H7 (cell line): ENCODE results near the gene ZNG1A. TPM values are rescaled to one million over a fixed set of nuclear protein-coding genes. Genes with fewer than 3 reads are reported as not detected.
"Not testable (repeated sequence)": the region's sequence is repeated elsewhere in the genome, so short reads cannot be mapped to it uniquely, and the experiment has no call there.

Source experiments
- DNase-seq: peaks from one replicate; pipeline ENCODE4 v3.0.0; 2012
- H3K27me3 ChIP-seq: 2 replicates; pipeline ENCODE4 v1.6.0; 2011; ENCODE audit warnings: mild to moderate bottlenecking, low read length; ENCODE audit not compliant: control insufficient read depth, insufficient read depth
- H3K36me3 ChIP-seq: replicated peaks from 2 replicates; pipeline ENCODE4 v1.5.1; 2011; ENCODE audit warnings: low read length; ENCODE audit not compliant: control insufficient read depth, insufficient read depth
- H3K4me3 ChIP-seq: 2 replicates; pipeline ENCODE4 v1.5.1; 2011; ENCODE audit warnings: low read depth, mild to moderate bottlenecking, control low read depth, low read length, moderate library complexity; ENCODE audit not compliant: insufficient read depth
- total RNA-seq: library from RNA; depleted of rRNA; stranded (reverse); fragments of >200 nt; shearing (Covaris generic); gene quantifications from 2 replicates; pipeline ENCODE4 v1.2.3, GENCODE V29; 2014

ZNG1A gene
- total RNA-seq, 1 experiment from 2014 or later, result 9.4 TPM

DNA sequence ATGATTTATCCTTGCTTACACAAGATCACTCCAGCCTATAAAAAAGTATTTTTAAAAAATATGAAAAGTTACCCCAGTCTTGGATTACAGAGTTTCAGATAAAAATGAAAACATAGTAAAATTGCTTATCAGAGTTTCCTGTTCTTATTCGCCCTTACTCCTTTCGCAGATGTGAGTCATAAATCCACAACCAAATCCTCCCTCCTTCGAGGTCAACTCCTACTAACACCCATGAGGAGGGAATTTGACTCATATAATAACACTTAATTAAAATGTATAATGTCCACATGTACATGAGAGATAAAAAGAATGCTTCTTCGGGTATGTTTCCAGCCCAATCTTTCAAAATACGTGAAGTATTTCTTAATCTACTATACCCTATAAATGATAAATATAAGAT lies 84.5 kb downstream of the ZNG1A start:
- H3K36me3 ChIP-seq, H3K4me3 ChIP-seq, DNase-seq, H3K27me3 ChIP-seq: not testable (repeated sequence)

GRCh38 chr9:93909-94308 lies 84.9 kb downstream of the ZNG1A start:
- H3K4me3 ChIP-seq, H3K27me3 ChIP-seq, H3K36me3 ChIP-seq, DNase-seq: not testable (repeated sequence)

DNA sequence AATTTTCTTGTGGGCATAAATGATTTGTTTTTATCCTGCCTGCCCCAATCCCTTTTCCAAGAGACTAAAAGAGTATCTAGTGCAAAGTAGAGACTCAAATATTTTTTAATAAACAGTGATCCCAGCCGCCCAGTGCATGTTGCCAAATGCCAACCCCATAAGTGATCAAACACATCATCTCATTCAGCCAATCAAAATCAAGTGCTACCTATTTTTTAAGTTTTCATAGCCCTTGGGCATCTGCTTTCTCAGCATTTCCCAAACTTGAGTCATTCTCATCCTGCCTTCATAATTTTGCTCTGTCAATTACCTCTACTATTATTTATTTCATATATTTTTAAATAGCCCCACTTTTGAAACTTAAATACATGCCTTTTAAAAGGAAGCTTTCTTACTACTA lies 88.0 kb downstream of the ZNG1A start:
- DNase-seq, H3K36me3 ChIP-seq, H3K4me3 ChIP-seq, H3K27me3 ChIP-seq: not testable (repeated sequence)

DNA sequence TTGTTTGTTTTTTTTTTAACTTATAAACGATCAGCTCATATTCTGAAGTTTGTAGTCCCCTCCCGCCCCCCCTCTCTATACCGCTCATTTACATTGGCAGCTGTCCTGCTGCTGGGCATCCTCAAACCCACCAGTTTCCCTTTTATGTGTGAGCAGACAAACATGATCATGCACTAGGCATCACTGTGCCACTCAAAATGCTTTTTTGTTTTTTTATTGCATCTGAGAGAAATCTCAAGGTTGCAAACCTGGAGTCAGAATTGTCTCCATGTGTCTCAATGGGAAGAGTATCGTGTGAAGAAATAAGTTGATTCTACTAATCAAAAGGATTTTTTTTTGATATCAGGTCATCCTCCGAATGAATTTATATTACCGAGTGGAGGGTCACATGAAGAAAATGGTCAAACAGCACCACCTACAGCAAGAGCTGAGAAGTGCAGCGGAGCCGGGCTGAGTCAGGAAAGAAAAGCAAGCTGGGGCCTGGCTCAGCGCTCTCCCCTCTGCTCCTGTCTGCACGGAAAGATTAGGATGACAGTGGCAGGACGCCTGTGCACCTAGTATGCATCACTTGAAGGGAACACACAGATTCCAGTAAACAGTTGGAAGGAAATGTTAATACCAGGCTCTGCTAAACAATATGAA lies 90.3 kb downstream of the ZNG1A start:
- H3K4me3 ChIP-seq, H3K27me3 ChIP-seq, DNase-seq, H3K36me3 ChIP-seq: not testable (repeated sequence)

- not testable (repeated sequence) for H3K36me3 ChIP-seq, H3K27me3 ChIP-seq, H3K4me3 ChIP-seq, DNase-seq
These were observed 91.0 kb downstream of the ZNG1A start for GRCh38 chr9:87860-88259.

- H3K27me3 ChIP-seq, H3K4me3 ChIP-seq, DNase-seq, H3K36me3 ChIP-seq: not testable (repeated sequence)
These were observed 91.8 kb downstream of the ZNG1A start for GRCh38 chr9:87105-87504.

DNA sequence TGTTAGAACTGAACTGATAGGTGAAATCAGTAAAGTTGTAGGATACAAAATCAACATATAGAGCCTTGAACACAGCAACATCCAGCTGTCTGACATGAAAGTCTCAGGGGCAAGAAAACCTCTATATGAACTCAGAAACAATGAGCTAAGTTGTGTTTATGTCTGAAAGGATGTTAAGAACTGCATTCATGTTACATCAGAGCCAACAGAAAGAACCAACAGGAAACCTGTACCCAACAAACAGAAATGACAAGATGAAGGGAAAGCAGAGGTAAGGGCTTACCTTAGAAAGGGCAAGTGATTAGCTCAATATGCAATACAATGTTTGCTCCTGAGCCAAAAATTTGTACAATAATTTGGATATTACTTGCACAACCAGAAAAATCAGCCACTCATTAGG lies 92.2 kb downstream of the ZNG1A start:
- H3K36me3 ChIP-seq, DNase-seq, H3K4me3 ChIP-seq, H3K27me3 ChIP-seq: not testable (repeated sequence)

- H3K4me3 ChIP-seq, DNase-seq, H3K36me3 ChIP-seq, H3K27me3 ChIP-seq: not testable (repeated sequence)
These were observed 95.7 kb downstream of the ZNG1A start for GRCh38 chr9:82932-83689.

GRCh38 chr9:78333-78732 lies 100.5 kb downstream of the ZNG1A start:
- DNase-seq, H3K4me3 ChIP-seq, H3K36me3 ChIP-seq: not testable (repeated sequence)
- H3K27me3 ChIP-seq, result peaks cover 14% of the 10 kb centered on the region

DNA sequence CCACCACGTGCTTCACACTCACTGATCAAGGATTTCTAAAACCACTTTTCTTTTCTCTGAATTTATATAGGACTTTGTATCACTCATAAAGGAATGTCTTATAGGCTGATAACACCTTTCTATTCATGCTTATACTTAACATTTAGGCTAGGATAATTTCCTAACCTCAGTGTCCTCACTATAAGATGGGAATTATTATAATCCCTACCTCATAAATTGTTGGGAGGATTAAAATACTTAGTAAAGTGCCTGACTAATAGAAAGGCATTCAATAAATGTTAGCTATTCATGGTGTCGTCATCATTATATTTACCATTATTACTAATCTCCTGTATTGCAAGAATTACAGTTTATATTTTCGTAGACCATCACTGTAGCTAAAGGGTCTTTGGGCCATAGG lies 102.5 kb downstream of the ZNG1A start:
- not testable (repeated sequence) for H3K4me3 ChIP-seq, H3K36me3 ChIP-seq, DNase-seq
- H3K27me3 ChIP-seq, result peaks cover 27% of the 10 kb centered on the region

DNA sequence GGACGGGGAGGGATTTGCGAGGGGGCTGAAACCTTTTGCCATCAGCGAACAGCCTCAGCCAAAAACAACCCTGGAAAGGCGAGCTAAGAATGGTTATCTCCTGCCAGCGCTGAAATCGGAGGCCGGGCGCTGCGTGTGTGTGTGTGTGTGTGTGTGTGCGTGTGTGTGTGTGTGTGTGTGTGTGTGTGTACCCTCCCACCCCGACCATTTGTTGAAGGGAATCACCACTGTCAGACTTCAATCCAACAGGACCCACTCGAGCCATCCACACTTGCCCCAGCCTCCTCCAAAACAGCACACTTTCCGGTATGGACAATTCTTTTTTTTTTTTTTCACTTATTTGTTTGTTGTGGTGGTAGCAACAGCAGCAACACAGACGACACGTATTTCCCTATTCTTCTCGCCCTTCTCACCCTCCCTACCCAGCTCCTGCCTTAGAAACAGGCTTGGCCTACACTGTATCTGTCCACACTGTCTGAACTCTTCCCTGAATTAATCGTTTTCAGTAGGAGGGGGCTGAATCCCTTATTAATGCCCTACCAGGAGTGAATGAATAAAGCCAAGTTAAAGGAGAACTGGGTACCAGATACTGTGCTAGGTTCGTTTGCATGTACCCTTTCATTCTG lies 104.8 kb downstream of the ZNG1A start:
- peaks cover 27% of the 10 kb centered on the region for H3K27me3 ChIP-seq
- DNase-seq, H3K36me3 ChIP-seq: not testable (repeated sequence)
- H3K4me3 ChIP-seq, result peak overlapping the region; percentile 39

DNA sequence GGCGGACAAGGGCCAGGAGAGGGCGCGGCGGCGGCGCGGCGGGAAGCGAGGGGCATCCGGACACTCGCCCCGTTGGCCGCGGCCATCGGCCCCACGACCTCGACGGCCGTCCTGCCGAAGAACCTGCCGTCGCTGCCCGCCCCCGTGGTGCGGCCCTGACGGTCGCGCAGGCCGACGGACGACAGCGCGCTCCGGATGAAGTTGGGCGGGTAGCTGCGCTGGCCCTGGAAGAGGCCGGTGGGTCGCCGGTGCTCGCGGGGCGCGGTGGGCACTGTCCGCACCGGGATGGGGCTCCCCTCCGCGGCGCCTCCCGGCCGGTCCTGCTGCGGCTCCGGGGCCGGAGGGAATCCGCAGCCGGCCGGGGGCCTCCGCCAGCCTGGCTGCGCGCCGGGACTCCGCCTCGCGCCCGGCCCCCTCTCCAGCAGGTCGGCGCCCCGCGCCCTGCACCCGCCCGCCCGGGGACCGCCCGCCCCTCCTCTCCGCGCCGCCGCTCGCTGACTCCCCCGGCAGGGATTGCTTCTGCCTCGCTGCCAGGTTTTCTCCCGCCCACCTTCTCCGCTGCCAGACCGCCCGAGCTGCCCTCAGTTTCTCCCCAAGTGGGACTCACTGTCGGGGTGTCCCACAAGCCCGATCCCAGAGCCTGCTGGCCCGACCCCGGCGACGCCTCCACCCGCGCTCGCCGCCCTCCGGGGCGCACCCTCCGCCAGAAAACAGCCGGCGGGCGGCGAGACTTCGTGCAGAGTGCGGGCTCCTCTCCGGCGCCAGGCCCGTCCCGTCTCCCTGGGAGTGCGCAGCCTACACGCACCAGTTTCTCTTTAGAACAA lies 105.6 kb downstream of the ZNG1A start:
- DNase-seq, result peak; percentile 77
- H3K27me3 ChIP-seq, result peaks cover 27% of the 10 kb centered on the region
- H3K36me3 ChIP-seq, result not testable (repeated sequence)
- peak overlapping the region; percentile 39 for H3K4me3 ChIP-seq
